Forelimb muscle (tissue), 1 donor: ENCODE data around the gene PALM3. TPM values are rescaled to one million over a fixed set of nuclear protein-coding genes. Genes with fewer than 3 reads are reported as not detected.
"Not testable (repeated sequence)": the region's sequence is repeated elsewhere in the genome, so short reads cannot be mapped to it uniquely, and the experiment has no call there.

Source experiments
- DNase-seq: peaks from one replicate; pipeline ENCODE4 v3.0.0-alpha.2; 2013; ENCODE audit warnings: low read depth
- polyA plus RNA-seq: library from polyadenylated mRNA; unstranded; fragments of 120-200 nt; gene quantifications from one replicate; pipeline ENCODE4 v1.2.1, GENCODE V29; 2013; ENCODE audit not compliant: insufficient read length

The PALM3 gene
- polyA plus RNA-seq, 1 donor, result 0.28 TPM

- DNase-seq, result no peak
Measured at GRCh38 chr19:14058182-14059092, 3.4 kb downstream of the PALM3 start.

- DNase-seq, result no peak
Measured at GRCh38 chr19:14056741-14057356, 5.0 kb downstream of the PALM3 start.

GRCh38 chr19:14056069-14056666 is 5.7 kb downstream of the PALM3 start:
- DNase-seq, result no peak

- no peak for DNase-seq
Measured at GRCh38 chr19:14055396-14055795, 6.5 kb downstream of the PALM3 start.

- DNase-seq, result no peak
Measured at GRCh38 chr19:14054721-14055120, 7.2 kb downstream of the PALM3 start.

GRCh38 chr19:14054099-14054498 is 7.8 kb downstream of the PALM3 start:
- no peak for DNase-seq

GRCh38 chr19:14053500-14053899 is 8.4 kb downstream of the PALM3 start:
- no peak for DNase-seq

GRCh38 chr19:14053032-14053431 is 8.8 kb downstream of the PALM3 start:
- no peak for DNase-seq

GRCh38 chr19:14052470-14052869 is 9.4 kb downstream of the PALM3 start:
- no peak for DNase-seq

GRCh38 chr19:14051980-14052379 is 9.9 kb downstream of the PALM3 start:
- no peak for DNase-seq

- DNase-seq, result not testable (repeated sequence)
Measured at GRCh38 chr19:14050961-14051360, 10.9 kb downstream of the PALM3 start.

- DNase-seq, result no peak
Measured at GRCh38 chr19:14050512-14050911, 11.4 kb downstream of the PALM3 start.

- DNase-seq, result no peak
Measured at GRCh38 chr19:14048443-14049153, 13.3 kb downstream of the PALM3 start.

GRCh38 chr19:14047866-14048265 is 14.0 kb downstream of the PALM3 start:
- not testable (repeated sequence) for DNase-seq

- peak; percentile 62 for DNase-seq
Measured at GRCh38 chr19:14042659-14043608, 18.9 kb downstream of the PALM3 start.

- no peak for DNase-seq
Measured at GRCh38 chr19:14039181-14039580, 22.7 kb downstream of the PALM3 start.

- no peak for DNase-seq
Measured at GRCh38 chr19:14035706-14036105, 26.2 kb downstream of the PALM3 start.

- DNase-seq, result not testable (repeated sequence)
Measured at GRCh38 chr19:14035159-14035558, 26.7 kb downstream of the PALM3 start.

- DNase-seq, result no peak
Measured at GRCh38 chr19:14033946-14034345, 27.9 kb downstream of the PALM3 start.

GRCh38 chr19:14031719-14032480 is 30.0 kb downstream of the PALM3 start, which contains the start of gene IL27RA:
IL27RA (plus strand) TSS chr19:14031762; CDS start chr19:14031873, 111 bp downstream.
- DNase-seq, result no peak
